AG09309 (cell line): ENCODE measurements around the gene HPCAL4.

Source experiments
- DNase-seq: peaks from one replicate; pipeline ENCODE4 v3.0.0-alpha.2; 2010; ENCODE audit warnings: low read depth
- H3K4me3 ChIP-seq: 2 replicates; pipeline ENCODE4 v1.5.1; 2011; ENCODE audit warnings: mild to moderate bottlenecking, low read depth, low read length, moderate library complexity; ENCODE audit not compliant: control insufficient read depth
- CTCF ChIP-seq: IDR thresholded peaks from 2 replicates; pipeline ENCODE4 v1.5.1; 2011; ENCODE audit warnings: mild to moderate bottlenecking, low read depth, low read length, inconsistent platforms; ENCODE audit not compliant: insufficient read depth, control insufficient read depth; ENCODE audit errors: missing control alignments

HPCAL4 gene

GRCh38 chr1:39632323-39632681 lies 58.9 kb downstream of the HPCAL4 start:
- no peak for TF ChIP-seq CTCF
- no peak for DNase-seq
- no peak overlapping the region for H3K4me3 ChIP-seq

- TF ChIP-seq CTCF = no peak
- no peak for DNase-seq
- no peak overlapping the region for H3K4me3 ChIP-seq
Measured at GRCh38 chr1:39631361-39632322, 59.6 kb downstream of the HPCAL4 start.

GRCh38 chr1:39628807-39629350 lies 62.4 kb downstream of the HPCAL4 start:
- TF ChIP-seq CTCF = no peak
- H3K4me3 ChIP-seq = no peak overlapping the region
- no peak for DNase-seq
